ENCODE measurements around the gene KDM1A. TPM values are rescaled to one million over a fixed set of nuclear protein-coding genes. Genes with fewer than 3 reads are reported as not detected.

The KDM1A gene
- total and polyA plus RNA-seq, 10 of the 15 experiments (the other 5 are each of a cell fraction or from before 2014, with no cell fraction given), result 39.2 to 118 (median 98.9) TPM

DNA sequence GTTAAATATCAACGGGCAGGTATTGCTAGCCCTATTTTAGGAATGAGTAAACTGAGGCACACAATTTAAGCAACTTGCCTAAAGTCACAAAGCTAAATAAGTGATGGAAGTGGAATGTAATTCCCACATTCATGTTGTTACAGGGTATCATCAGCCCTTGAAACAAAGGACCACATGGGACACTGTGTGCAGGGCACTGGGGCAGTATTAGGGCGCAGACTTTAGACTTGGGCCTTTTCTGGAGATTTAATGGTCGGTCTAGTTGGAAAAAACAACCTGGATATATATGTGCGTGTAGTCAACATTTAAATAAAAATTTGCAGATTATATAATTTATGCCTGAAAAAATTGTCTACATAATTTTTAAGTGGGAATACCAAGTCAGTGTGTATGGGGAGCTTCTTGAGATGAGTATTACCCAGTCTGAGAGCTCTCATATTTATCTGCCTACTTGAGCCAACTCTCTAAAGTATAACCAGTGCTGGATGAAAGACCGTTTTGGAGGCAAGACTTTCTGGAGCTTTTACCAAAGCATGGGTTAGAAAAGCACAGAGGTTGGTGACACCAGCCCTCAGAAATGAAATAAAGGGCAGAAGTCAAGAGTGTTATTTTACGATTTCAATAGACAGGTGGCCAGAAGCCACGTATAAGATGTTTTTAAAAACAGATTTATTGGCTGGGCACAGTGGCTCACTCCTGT is 1.6 kb downstream of the KDM1A start:
- H3K27ac ChIP-seq (ENCODE audit: control insufficient read depth, insufficient read depth), result peak overlapping the region; percentile 6
- TF ChIP-seq RCOR1 (conservative IDR thresholded peaks at IDR 0.05; ENCODE audit: low read depth, low read length) (no peak), ZZZ3 (IDR thresholded peaks at IDR 0.05; ENCODE audit: control insufficient read depth, insufficient read length, low read depth) (no peak), CBX3 (IDR thresholded peaks at IDR 0.05; ENCODE audit: borderline replicate concordance, low read depth) (no peak), MEF2A (IDR thresholded peaks at IDR 0.05; ENCODE audit: insufficient read depth, low read depth, low read length) (no peak)
- TF ChIP-seq, protein P1, sequence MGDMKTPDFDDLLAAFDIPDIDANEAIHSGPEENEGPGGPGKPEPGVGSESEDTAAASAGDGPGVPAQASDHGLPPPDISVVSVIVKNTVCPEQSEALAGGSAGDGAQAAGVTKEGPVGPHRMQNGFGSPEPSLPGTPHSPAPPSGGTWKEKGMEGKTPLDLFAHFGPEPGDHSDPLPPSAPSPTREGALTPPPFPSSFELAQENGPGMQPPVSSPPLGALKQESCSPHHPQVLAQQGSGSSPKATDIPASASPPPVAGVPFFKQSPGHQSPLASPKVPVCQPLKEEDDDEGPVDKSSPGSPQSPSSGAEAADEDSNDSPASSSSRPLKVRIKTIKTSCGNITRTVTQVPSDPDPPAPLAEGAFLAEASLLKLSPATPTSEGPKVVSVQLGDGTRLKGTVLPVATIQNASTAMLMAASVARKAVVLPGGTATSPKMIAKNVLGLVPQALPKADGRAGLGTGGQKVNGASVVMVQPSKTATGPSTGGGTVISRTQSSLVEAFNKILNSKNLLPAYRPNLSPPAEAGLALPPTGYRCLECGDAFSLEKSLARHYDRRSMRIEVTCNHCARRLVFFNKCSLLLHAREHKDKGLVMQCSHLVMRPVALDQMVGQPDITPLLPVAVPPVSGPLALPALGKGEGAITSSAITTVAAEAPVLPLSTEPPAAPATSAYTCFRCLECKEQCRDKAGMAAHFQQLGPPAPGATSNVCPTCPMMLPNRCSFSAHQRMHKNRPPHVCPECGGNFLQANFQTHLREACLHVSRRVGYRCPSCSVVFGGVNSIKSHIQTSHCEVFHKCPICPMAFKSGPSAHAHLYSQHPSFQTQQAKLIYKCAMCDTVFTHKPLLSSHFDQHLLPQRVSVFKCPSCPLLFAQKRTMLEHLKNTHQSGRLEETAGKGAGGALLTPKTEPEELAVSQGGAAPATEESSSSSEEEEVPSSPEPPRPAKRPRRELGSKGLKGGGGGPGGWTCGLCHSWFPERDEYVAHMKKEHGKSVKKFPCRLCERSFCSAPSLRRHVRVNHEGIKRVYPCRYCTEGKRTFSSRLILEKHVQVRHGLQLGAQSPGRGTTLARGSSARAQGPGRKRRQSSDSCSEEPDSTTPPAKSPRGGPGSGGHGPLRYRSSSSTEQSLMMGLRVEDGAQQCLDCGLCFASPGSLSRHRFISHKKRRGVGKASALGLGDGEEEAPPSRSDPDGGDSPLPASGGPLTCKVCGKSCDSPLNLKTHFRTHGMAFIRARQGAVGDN (IDR thresholded peaks at IDR 0.05), result no peak

More for the DNA sequence above, 1.6 kb downstream of the KDM1A start:
- Histone ChIP-seq H2AFZ (ENCODE audit: control insufficient read depth, low read depth, low read length) (no peak overlapping the region), H4K20me1 (ENCODE audit: control insufficient read depth, insufficient read depth) (no peaks in the 10 kb centered on the region), H3K79me2 (ENCODE audit: control insufficient read depth, insufficient read depth, low read length) (peaks cover 64% of the 10 kb centered on the region), H3K4me3 (peak overlapping the region; percentile 69), H3K4me1 (ENCODE audit: control insufficient read depth, insufficient read depth, low read length) (peaks cover 7% of the 10 kb centered on the region; the same call in 1 of the 2 replicates), H3K36me3 (ENCODE audit: control insufficient read depth in 2 of 2, insufficient read depth in 2 of 2, low read length in 1 of 2) (no peaks in the 10 kb centered on the region), H3K9me3 (replicated peaks; ENCODE audit: control insufficient read depth, insufficient read depth, low read length) (no peaks in the 10 kb centered on the region; the same call in 1 of the 3 replicates), H3K4me2 (ENCODE audit: control insufficient read depth, insufficient read depth) (peak overlapping the region; percentile 94), H3K27me3 (replicated peaks in 1 of 2; ENCODE audit: control insufficient read depth in 2 of 2, insufficient read depth in 2 of 2, low read length in 1 of 2) (no peaks in the 10 kb centered on the region), H3K9ac (ENCODE audit: control insufficient read depth, insufficient read depth, low read length) (peak overlapping the region; percentile 75)
- SMC1A ChIA-PET (ENCODE audit: uncharacterized antibody, unreplicated experiment), result interaction anchor here (0.7 to 1.9 kb wide), 9 partner anchors 8 to 258 kb away, joined by 3 to 17 read pairs (median 3); no protein-coding TSS in a partner anchor
- no peak for FAIRE-seq
- CTCF ChIA-PET, result interaction anchor here (1.0 to 1.3 kb wide), 5 partner anchors 10 to 164 kb away, joined by 3 to 9 read pairs (median 4); no protein-coding TSS in a partner anchor
- WGBS (ENCODE audit: insufficient coverage, insufficient replicate concordance, low lambda C conversion rate, missing lambda C conversion rate), result 10% methylated on average over 7 of the region's 7 CpGs
- in situ Hi-C loops (cut with MboI) (no loop called here), intact Hi-C loops (cut with micrococcal nuclease; ENCODE audit: unreplicated experiment) (no loop called here)
- no peak for DNase-seq (ENCODE audit: low read depth, low spot score)
- peak; percentile 14; the same call in 1 of the 3 replicates for ATAC-seq
- POLR2A ChIA-PET, result interaction anchor here (0.5 to 1.7 kb wide), 5 partner anchors 9 to 848 kb away, joined by 3 to 9 read pairs (median 4); no protein-coding TSS in a partner anchor
- RAD21 ChIA-PET (ENCODE audit: unreplicated experiment), result interaction anchor here (1.0 to 2.9 kb wide), 3 partner anchors 11 to 147 kb away, joined by 3 to 22 read pairs (median 3); no protein-coding TSS in a partner anchor
- BruUV-seq (replicated peaks), result no TSS peak

Data from GM12878 (cell line).